Motor neuron (in vitro differentiated cells): Measurements from ENCODE around the gene ULK1. TPM values are rescaled to one million over a fixed set of nuclear protein-coding genes. Genes with fewer than 3 reads are reported as not detected.

Source experiments
- ATAC-seq, 8 experiments: fragments of 200-7000 bp; cut with Tn5 transposase; replicated peaks in 6 of 8; 2 replicates each; pipeline ENCODE4 v1.8.0; 2021; ENCODE audit warnings: mild to moderate bottlenecking in 8 of 8, moderate library complexity in 8 of 8
- H3K27ac ChIP-seq, 2 donors: fragments of 250-450 bp; sonication (Bioruptor Pico); 2 replicates each; pipeline ENCODE4 v1.9.0; 2021; ENCODE audit warnings: antibody characterized with exemption in 2 of 2, mild to moderate bottlenecking in 2 of 2, moderate library complexity in 1 of 2
- H3K4me1 ChIP-seq, 2 donors: fragments of 250-450 bp; sonication (Bioruptor Pico); replicated peaks in 1 of 2; 2 replicates each; pipeline ENCODE4 v1.6.1; 2021; ENCODE audit warnings: antibody characterized with exemption in 2 of 2, mild to moderate bottlenecking in 2 of 2, moderate library complexity in 1 of 2
- H3K4me3 ChIP-seq, 5 donors: fragments of 250-450 bp; sonication (Bioruptor Pico); 2 replicates each; pipeline ENCODE4 v1.9.0; 2021; ENCODE audit warnings: antibody characterized with exemption in 5 of 5, mild to moderate bottlenecking in 5 of 5, moderate library complexity in 4 of 5
- WGBS, 10 experiments: fragments of 450-650 bp; shearing (Covaris generic); methylation state at CpG; one replicate each; pipeline ENCODE4 v1.0.0; 2022; 5-methylcytosine and 5-hydroxymethylcytosine counted together
- in situ Hi-C, 9 experiments: fragments of 400-800 bp; cut with MboI; loops; one replicate each; pipeline ENCODE4 v1.15.0; 2021; ENCODE audit warnings: low sequenced_read_pairs in 9 of 9, low pct_unique_long_range_greater_than_20kb in 2 of 9; ENCODE audit not compliant: unreplicated experiment in 9 of 9
- total RNA-seq, 8 experiments: library from RNA; unstranded; fragments of 300-600 nt; gene quantifications; 2 replicates each; pipeline versions ENCODE4 v1.2.3 to v1.2.4, GENCODE V29; 2022

ULK1 gene
- total RNA-seq, 8 experiments from 2014 or later, result 9.8 to 37.9 (median 20.1) TPM

DNA sequence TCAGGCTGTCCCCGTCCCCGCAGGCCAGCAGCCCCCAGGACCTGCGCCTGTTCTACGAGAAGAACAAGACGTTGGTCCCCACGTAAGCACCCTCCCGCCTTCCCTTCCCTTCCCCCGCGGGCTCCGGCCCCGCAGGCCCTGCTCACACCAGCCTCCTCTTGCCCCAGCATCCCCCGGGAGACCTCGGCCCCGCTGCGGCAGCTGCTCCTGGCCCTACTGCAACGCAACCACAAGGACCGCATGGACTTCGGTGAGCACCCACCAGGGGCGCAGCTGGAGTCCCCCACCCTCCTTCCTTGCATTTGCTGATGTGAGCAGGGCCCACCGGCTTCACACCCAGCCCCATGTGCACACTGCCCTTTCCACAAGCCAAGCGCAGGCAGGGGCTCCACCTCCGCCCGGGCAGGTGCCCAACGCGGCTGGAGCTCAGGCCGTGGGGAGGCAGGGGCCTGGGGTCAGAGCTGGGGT lies 15.4 kb downstream of the ULK1 start:
- WGBS, 10 experiments, result 92% methylated on average over 7 of the region's 26 CpGs; no CpG with 5 or more reads in 9 of the 10 experiments
- in situ Hi-C loops, result no loop called here
- Histone ChIP-seq H3K4me1 (no peaks in the 10 kb centered on the region), H3K4me3 (no peak overlapping the region), H3K27ac (no peak overlapping the region)
- ATAC-seq, result no peak

DNA sequence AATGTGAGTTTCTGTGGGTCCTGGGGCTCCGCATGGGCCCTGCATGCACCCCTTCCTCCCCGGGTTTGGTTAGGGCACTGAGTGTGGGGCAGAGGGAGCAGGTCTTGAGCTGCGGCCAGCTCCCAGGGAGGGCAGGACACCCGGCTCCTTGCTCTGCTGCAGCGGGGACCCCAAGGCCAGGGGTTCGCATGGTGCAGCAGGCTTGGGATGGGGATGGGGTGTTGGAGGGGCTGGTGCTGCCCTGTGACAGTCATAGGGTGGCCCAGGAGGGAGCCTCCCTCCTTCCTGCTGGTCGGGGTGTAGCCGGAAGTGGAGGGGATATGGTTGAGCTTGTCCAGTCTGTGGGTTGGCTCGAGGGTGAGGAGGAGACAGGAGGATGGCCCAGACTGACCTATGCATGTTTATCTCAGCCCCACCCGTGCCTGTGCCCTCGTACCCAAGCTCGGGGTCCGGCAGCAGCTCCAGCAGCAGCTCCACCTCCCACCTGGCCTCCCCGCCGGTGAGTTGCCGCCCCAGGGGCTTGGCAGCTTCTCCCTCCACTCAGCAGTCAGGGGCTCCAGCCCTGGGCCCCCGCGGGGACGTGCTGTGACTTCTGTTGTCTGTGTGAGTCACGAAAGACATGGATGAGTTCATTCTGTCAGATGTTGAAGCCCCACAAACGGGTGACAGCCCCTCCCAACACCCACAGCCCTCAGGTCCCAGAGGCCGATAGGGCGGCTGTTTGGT lies 16.0 kb downstream of the ULK1 start:
- no peak overlapping the region for H3K4me3 ChIP-seq
- in situ Hi-C loops, result no loop called here
- H3K27ac ChIP-seq, result no peak overlapping the region
- H3K4me1 ChIP-seq, result no peaks in the 10 kb centered on the region
- 0 to 94% (median 83%) methylated on average over 1 to 13 of the region's 23 CpGs; no CpG with 5 or more reads in 4 of the 10 experiments for WGBS, 10 experiments
- ATAC-seq, result peak in 3 of 8 experiments; percentile 9 to 71 (median 62)

GRCh38 chr12:131911028-131911650 lies 16.7 kb downstream of the ULK1 start:
- no peak for ATAC-seq
- Histone ChIP-seq H3K4me3 (no peak overlapping the region), H3K4me1 (no peaks in the 10 kb centered on the region), H3K27ac (no peak overlapping the region)
- WGBS, 10 experiments, result 80 to 93% (median 92%) methylated on average over 1 to 7 of the region's 17 CpGs; no CpG with 5 or more reads in 7 of the 10 experiments
- in situ Hi-C loops, result no loop called here

DNA sequence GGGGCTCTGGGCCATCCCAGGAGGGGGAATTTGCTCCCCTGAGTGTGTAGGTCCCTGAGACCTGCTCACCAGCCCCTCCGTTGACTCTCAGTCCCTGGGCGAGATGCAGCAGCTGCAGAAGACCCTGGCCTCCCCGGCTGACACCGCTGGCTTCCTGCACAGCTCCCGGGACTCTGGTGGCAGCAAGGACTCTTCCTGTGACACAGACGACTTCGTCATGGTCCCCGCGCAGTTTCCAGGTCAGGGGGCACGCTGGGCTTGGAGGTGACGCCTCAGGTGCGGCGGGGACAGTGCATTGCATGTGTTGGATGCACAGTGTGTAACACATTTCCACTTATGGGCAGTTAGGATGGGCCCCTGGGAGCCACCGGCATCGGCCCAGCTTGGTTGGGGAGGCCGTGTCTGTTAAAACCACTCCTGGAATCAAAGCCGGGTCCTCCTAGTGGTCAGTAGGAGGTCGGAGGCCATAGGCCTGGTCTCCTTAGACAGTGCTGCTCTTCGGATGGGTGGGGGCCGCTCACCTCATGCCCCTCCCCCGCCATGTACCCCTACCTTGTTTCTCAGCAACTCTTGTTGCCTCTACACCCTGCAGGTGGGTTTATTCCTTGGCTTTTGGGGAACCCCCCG lies 17.5 kb downstream of the ULK1 start:
- no peak overlapping the region for H3K4me3 ChIP-seq
- no peak for ATAC-seq
- no peak overlapping the region for H3K27ac ChIP-seq
- no peaks in the 10 kb centered on the region for H3K4me1 ChIP-seq
- in situ Hi-C loops, result no loop called here
- 60 to 100% (median 84%) methylated on average over 1 to 8 of the region's 22 CpGs; no CpG with 5 or more reads in 5 of the 10 experiments for WGBS, 10 experiments

GRCh38 chr12:131912518-131913274 lies 18.3 kb downstream of the ULK1 start:
- in situ Hi-C loops, result no loop called here
- no peaks in the 10 kb centered on the region for H3K4me1 ChIP-seq
- H3K27ac ChIP-seq, result no peak overlapping the region
- WGBS, 10 experiments, result 44 to 100% methylated on average over 1 to 3 of the region's 20 CpGs; no CpG with 5 or more reads in 8 of the 10 experiments
- ATAC-seq, result peak; percentile 47 to 78 (median 66)
- no peak overlapping the region for H3K4me3 ChIP-seq

DNA sequence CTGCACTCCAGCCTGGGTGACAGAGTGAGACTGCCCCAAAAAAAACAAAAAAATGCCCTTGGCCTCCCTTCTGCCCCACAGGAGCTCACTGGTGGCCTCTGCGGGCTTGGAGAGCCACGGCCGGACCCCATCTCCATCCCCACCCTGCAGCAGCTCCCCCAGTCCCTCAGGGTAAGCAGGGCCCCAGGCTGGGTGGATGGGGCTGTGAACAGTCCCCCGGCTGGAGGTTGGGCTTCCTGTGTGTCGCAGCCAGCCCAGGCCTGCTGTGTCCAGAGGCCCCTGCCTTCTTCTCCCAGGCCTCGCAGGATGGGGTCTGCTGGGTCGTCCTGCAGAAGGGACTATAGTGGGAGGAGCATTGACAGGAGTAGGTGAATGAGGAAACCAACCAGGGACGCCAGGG lies 19.2 kb downstream of the ULK1 start:
- no peak for ATAC-seq
- H3K27ac ChIP-seq, result no peak overlapping the region
- in situ Hi-C loops, result no loop called here
- 83 to 89% methylated on average over 1 to 5 of the region's 8 CpGs; no CpG with 5 or more reads in 8 of the 10 experiments for WGBS, 10 experiments
- no peaks in the 10 kb centered on the region for H3K4me1 ChIP-seq
- H3K4me3 ChIP-seq, result no peak overlapping the region

DNA sequence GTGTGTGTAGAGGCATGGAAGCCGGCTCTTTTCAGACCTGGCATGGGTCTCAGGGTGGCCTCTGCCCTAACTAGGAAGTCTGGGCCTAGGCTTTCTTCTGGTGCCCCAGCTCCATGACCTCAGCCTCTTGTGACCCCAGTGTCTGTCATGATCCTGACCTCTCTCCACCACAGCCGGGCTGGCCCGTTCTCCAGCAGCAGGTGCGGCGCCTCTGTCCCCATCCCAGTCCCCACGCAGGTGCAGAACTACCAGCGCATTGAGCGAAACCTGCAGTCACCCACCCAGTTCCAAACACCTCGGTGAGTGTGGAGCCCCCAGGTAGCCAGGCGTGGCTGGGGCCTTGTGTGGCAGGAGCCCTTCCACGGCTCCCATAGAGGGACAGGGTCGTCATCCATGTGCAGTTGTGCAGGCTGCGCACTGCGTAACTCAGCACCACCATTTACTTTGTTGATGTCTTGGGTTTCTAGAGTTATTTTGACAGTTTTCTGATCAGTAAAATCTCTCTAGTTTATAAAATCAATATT lies 19.8 kb downstream of the ULK1 start:
- in situ Hi-C loops, result no loop called here
- Histone ChIP-seq H3K4me1 (no peaks in the 10 kb centered on the region), H3K4me3 (no peak overlapping the region), H3K27ac (no peak overlapping the region)
- no peak for ATAC-seq
- 90 to 100% (median 97%) methylated on average over 5 to 11 of the region's 14 CpGs; no CpG with 5 or more reads in 7 of the 10 experiments for WGBS, 10 experiments

- Histone ChIP-seq H3K4me3 (no peak overlapping the region), H3K4me1 (no peaks in the 10 kb centered on the region), H3K27ac (no peak overlapping the region)
- ATAC-seq, result no peak
- WGBS, 10 experiments, result 90 to 96% methylated on average over 4 to 5 of the region's 20 CpGs; no CpG with 5 or more reads in 8 of the 10 experiments
- in situ Hi-C loops, result no loop called here
Observed at GRCh38 chr12:131915000-131915689, 20.7 kb downstream of the ULK1 start.

DNA sequence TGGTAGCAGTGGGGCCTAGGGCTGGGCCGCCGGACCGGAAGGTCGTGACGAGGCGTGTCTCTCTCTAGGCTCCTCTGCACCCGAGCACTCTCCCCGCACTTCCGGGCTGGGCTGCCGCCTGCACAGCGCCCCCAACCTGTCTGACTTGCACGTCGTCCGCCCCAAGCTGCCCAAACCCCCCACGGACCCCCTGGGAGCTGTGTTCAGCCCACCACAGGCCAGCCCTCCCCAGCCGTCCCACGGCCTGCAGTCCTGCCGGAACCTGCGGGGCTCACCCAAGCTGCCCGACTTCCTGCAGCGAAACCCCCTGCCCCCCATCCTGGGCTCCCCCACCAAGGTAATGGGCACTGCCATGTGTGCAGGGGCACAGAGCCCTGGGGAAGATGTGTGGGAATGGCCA lies 21.4 kb downstream of the ULK1 start:
- 83% methylated on average over 2 of the region's 21 CpGs; no CpG with 5 or more reads in 9 of the 10 experiments for WGBS, 10 experiments
- in situ Hi-C loops, result no loop called here
- Histone ChIP-seq H3K4me1 (no peaks in the 10 kb centered on the region), H3K27ac (no peak overlapping the region), H3K4me3 (no peak overlapping the region)
- no peak for ATAC-seq

DNA sequence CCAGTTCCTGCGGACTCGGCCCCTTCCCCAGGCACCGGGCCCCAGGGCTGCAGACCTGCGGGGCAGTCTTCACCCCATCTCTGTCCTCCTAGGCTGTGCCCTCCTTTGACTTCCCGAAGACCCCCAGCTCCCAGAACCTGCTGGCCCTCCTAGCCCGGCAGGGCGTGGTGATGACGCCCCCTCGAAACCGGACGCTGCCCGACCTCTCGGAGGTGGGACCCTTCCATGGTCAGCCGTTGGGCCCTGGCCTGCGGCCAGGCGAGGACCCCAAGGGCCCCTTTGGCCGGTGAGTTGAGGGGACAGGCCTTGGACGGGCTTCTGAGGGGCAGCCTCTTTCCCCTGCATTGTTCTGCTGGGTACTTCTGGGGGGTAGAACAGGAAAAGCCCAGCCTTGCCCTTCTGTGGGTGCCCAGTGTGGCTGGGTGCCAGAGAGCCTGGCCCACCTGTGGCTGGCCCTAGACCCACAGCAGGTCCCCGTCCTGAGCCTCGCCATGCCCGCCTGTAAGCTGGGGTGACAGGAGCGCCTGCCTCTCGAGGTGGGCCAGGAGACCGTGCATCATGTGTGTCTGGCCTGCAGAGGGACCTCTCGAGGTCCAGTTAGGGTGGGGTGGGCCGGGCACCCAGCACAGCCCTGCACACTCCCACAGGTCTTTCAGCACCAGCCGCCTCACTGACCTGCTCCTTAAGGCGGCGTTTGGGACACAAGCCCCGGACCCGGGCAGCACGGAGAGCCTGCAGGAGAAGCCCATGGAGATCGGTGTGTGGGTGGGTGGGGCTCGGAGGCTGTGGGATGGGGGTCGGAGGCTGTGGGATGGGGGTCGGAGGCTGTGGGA lies 22.1 kb downstream of the ULK1 start:
- in situ Hi-C loops, result no loop called here
- Histone ChIP-seq H3K4me1 (no peaks in the 10 kb centered on the region), H3K27ac (no peak overlapping the region), H3K4me3 (no peak overlapping the region)
- ATAC-seq, result no peak
- WGBS, 10 experiments, result 90 to 100% (median 100%) methylated on average over 2 to 12 of the region's 36 CpGs; no CpG with 5 or more reads in 5 of the 10 experiments

DNA sequence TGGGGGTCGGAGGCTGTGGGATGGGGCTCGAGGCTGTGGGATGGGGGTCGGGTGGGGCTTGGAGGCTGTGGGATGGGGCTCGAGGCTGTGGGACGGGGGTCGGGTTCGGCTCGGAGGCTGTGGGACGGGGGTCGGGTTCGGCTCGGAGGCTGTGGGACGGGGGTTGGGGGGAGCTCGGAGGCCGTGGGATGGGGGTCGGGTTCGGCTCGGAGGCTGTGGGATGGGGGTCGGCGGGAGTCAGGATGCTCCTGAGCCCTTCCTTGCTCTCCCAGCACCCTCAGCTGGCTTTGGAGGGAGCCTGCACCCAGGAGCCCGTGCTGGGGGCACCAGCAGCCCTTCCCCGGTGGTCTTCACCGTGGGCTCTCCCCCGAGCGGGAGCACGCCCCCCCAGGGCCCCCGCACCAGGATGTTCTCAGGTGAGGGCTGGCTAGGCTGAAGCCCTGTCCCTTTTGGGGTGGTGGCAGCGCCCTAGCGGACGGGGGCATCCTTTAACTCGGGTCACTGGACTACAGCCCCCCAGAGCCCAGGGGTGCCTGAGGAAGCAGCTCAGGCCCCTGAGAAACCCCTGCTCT lies 22.8 kb downstream of the ULK1 start:
- in situ Hi-C loops, result no loop called here
- no CpG with 5 or more reads among the region's 31 CpGs for WGBS, 10 experiments
- ATAC-seq, result no peak
- no peaks in the 10 kb centered on the region for H3K4me1 ChIP-seq
- no peak overlapping the region for H3K27ac ChIP-seq
- no peak overlapping the region for H3K4me3 ChIP-seq
